DOHH2 (cell line): ENCODE results near the gene NDUFV2.

ENCODE experiments used
- CTCF ChIP-seq: fragments of 200-600 bp; sonication (generic); IDR thresholded peaks from one replicate; pipeline ENCODE4 v1.5.1; 2014; ENCODE audit warnings: antibody characterized with exemption, mild to moderate bottlenecking, low read depth, low read length; ENCODE audit not compliant: poor library complexity, severe bottlenecking
- EZH2phosphoT487 ChIP-seq: fragments of 200-600 bp; sonication (generic); IDR thresholded peaks from 2 replicates; pipeline ENCODE4 v1.6.1; 2017; ENCODE audit warnings: borderline replicate concordance, mild to moderate bottlenecking, antibody characterized with exemption, low read length, moderate library complexity, mixed read lengths

GRCh38 chr18:9091066-9091476 is 11.4 kb upstream of the NDUFV2 start:
- TF ChIP-seq CTCF (no peak), EZH2phosphoT487 (no peak)
